Keratinocyte (primary cell): ENCODE measurements around the gene GSC2.

ENCODE experiments used
- EZH2 ChIP-seq: IDR thresholded peaks from one replicate; pipeline ENCODE4 v1.6.1; 2012; ENCODE audit warnings: inconsistent platforms, mild to moderate bottlenecking, low read length, moderate library complexity
- TF ChIP-seq, protein P1 (sequence below), 3 experiments: IDR thresholded peaks in 1 of 3; conservative IDR thresholded peaks in 1 of 3; optimal IDR thresholded peaks in 1 of 3; 2 replicates in 2 of 3; 3 replicates in 1 of 3; pipeline versions ENCODE3 to v1.5.1; 2011; ENCODE audit warnings: low read length in 3 of 3, mild to moderate bottlenecking in 3 of 3, moderate library complexity in 2 of 3, control low read depth in 1 of 3, inconsistent platforms in 1 of 3; ENCODE audit not compliant: insufficient read depth in 2 of 3; ENCODE audit errors: extremely low read depth in 1 of 3

DNA sequence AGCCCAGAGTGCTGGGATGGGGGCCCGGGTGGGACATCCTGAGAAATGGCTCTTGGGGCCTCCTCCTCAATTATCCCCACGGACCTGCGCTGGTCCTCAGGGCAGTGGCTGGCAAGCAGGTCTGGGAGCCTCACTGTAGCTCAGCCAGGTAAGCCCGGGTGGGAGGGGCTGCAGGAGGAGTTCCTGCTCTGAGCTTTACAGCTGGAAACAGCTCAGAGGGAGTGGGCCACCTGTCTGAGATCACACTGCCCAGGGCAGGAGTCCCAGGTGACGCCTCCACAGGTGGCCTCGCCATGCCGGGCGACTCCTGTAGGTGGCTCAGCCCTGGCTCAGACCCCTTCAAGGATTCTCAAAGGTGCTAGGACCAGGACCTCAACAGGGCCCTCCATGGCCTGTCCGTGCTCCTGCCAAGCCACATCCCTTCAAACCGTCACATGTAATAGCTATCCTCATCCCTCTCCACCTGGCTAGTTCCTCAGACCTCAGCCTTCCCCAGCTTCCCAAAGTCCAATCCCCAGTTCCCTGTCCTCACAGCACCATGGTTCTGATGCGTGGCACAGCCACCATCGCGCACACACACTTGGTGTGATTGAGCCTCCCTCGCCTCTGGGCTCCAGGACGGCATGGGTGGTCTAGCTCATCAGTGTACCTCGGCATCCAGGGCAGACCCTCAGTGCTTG, 22.6 kb downstream of the GSC2 start:
- TF ChIP-seq, protein P1, sequence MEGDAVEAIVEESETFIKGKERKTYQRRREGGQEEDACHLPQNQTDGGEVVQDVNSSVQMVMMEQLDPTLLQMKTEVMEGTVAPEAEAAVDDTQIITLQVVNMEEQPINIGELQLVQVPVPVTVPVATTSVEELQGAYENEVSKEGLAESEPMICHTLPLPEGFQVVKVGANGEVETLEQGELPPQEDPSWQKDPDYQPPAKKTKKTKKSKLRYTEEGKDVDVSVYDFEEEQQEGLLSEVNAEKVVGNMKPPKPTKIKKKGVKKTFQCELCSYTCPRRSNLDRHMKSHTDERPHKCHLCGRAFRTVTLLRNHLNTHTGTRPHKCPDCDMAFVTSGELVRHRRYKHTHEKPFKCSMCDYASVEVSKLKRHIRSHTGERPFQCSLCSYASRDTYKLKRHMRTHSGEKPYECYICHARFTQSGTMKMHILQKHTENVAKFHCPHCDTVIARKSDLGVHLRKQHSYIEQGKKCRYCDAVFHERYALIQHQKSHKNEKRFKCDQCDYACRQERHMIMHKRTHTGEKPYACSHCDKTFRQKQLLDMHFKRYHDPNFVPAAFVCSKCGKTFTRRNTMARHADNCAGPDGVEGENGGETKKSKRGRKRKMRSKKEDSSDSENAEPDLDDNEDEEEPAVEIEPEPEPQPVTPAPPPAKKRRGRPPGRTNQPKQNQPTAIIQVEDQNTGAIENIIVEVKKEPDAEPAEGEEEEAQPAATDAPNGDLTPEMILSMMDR (optimal IDR thresholded peaks at IDR 0.05 in 1 of 3, IDR thresholded peaks at IDR 0.05 in 1 of 3, conservative IDR thresholded peaks at IDR 0.05 in 1 of 3; ENCODE audit: extremely low read depth in 1 of 3, insufficient read depth in 2 of 3, low read length in 3 of 3): no peak
- no peak for TF ChIP-seq EZH2
